ENCODE results near the gene OGG1.
"Not testable (repeated sequence)": the region's sequence is repeated elsewhere in the genome, so short reads cannot be mapped to it uniquely, and the experiment has no call there.

The OGG1 gene

DNA sequence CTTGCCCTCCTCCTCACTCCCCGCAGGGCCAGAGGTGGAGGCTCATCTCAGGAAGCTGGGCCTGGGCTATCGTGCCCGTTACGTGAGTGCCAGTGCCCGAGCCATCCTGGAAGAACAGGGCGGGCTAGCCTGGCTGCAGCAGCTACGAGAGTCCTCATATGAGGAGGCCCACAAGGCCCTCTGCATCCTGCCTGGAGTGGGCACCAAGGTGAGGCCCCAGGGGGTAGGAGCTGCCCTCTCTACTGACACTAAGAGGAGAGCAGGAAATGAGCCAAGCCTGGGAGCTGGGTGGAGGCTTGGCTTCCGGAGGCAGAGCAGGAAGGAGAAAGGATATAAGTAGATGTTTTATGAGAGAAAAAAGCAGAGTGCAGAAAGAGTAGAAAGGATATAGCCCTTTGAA is 4.9 kb downstream of the OGG1 start:
- DNase-seq: peak; percentile 43
- in situ Hi-C loops (cut with MboI; ENCODE audit: low pct_unique_long_range_greater_than_20kb, low sequenced_read_pairs): no loop called here

DNA sequence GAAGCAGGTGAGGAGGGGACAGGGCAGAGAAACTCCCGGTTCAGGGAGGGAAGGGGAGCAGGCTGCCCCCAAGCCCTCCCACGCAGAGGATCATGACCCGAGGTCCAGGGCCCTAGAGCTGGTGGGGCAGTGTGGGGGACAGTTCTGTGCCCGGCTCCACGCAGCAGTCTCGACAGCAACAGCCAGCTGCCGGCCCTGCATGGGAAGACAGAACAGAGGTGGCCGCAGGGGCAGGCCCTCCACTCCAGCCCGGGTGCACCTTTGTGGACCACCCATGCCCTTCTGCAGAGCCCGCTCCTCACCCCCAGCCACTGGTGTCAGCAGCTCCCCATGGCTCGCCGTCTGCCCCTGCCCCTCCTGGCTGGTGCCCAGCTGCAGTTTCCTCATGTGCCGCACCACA is 7.7 kb downstream of the OGG1 start:
- DNase-seq: no peak
- in situ Hi-C loops (cut with MboI; ENCODE audit: low pct_unique_long_range_greater_than_20kb, low sequenced_read_pairs): no loop called here

DNA sequence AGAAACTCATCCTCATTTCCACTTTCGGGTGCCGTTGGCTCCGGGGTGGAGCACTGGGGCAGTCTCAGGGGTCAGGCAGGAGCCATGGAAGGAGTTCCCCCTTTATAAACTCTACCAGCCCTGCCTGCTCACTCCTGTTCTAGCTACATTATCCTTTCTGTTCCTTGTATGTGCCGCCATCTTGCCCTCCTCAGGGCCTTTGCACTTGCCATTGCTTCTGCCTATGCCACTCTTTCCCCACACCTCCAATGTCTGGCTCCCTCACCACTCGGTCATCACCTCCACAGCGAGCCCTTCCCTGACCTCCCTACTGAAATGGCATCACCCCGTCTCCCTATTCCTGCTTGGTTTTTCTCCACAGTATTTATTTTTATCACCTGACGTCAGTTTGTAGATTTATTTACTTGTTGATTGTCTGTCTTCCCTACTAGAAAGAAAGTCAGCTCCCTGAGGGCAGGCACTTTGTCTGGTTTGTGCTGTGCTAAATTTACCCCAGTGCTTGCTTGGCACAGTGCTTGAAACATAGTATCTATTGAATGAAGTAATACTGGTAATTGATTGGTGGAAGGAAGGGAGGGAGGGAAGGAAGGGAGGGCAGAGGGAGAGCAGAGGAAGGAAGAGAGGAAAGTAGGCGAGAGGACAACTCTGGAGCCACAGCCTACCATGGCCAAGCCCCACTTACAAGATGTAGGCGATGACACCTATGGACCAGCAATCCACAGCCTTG is 11.2 kb downstream of the OGG1 start:
- in situ Hi-C loops (cut with MboI; ENCODE audit: low pct_unique_long_range_greater_than_20kb, low sequenced_read_pairs): no loop called here
- DNase-seq: no peak

- DNase-seq: no peak
- in situ Hi-C loops (cut with MboI; ENCODE audit: low pct_unique_long_range_greater_than_20kb, low sequenced_read_pairs): no loop called here
These were observed 12.2 kb downstream of the OGG1 start for GRCh38 chr3:9761919-9762318.

- in situ Hi-C loops (cut with MboI; ENCODE audit: low pct_unique_long_range_greater_than_20kb, low sequenced_read_pairs): no loop called here
- DNase-seq: no peak
These were observed 13.1 kb downstream of the OGG1 start for GRCh38 chr3:9762871-9763270.

DNA sequence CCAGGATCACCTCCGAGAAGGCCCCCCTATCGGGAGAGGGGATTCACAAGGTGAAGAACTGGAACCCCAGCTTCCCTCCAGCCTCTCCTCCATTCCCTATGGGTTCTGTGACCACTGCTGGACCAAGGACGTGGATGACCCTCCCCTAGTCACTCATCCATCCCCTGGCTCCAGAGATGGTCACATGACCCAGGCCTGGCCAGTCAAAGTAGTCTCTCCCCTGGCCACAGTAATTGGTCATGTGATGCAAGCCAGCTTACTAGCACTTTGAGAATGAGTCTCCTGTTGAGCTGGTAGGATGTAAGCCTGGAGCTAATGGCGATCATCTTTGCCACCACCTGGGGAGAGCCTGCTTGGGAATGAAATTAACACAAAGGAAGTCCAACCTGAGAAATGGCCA is 16.1 kb downstream of the OGG1 start:
- in situ Hi-C loops (cut with MboI; ENCODE audit: low pct_unique_long_range_greater_than_20kb, low sequenced_read_pairs): no loop called here
- no peak for DNase-seq

DNA sequence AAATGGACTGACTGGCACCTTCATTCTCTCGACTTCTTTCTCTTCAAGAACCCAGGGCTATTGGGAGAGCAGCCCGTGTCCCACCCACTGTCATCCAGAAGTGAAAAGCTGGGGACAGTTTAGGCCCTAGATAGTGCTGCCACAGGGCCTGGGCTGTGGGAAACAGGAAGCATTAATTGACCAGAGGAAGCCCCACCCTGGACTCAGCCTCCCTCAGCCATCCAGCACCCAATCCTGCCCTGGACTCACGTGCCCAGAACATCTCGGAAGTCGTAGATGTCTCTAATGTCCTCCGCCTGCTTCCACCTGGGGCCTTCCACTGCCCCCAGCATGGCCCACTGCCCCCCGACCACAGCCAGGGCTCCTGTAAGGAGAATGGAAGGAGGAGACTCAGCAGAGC is 17.7 kb downstream of the OGG1 start:
- in situ Hi-C loops (cut with MboI; ENCODE audit: low pct_unique_long_range_greater_than_20kb, low sequenced_read_pairs): no loop called here
- no peak for DNase-seq

GRCh38 chr3:9768141-9768775 is 18.5 kb downstream of the OGG1 start:
- in situ Hi-C loops (cut with MboI; ENCODE audit: low pct_unique_long_range_greater_than_20kb, low sequenced_read_pairs): no loop called here

GRCh38 chr3:9769012-9769411 is 19.3 kb downstream of the OGG1 start:
- in situ Hi-C loops (cut with MboI; ENCODE audit: low pct_unique_long_range_greater_than_20kb, low sequenced_read_pairs): no loop called here
- DNase-seq: no peak

More at GRCh38 chr3:9768141-9768775, 18.5 kb downstream of the OGG1 start:
- no peak for DNase-seq

- DNase-seq: no peak
- in situ Hi-C loops (cut with MboI; ENCODE audit: low pct_unique_long_range_greater_than_20kb, low sequenced_read_pairs): no loop called here
These were observed 19.9 kb downstream of the OGG1 start, which contains the start of gene CAMK1 for GRCh38 chr3:9769426-9770275. TSS of gene CAMK1 (minus strand) at chr3:9769947. CDS start at chr3:9767749, 2,198 bp downstream.

DNA sequence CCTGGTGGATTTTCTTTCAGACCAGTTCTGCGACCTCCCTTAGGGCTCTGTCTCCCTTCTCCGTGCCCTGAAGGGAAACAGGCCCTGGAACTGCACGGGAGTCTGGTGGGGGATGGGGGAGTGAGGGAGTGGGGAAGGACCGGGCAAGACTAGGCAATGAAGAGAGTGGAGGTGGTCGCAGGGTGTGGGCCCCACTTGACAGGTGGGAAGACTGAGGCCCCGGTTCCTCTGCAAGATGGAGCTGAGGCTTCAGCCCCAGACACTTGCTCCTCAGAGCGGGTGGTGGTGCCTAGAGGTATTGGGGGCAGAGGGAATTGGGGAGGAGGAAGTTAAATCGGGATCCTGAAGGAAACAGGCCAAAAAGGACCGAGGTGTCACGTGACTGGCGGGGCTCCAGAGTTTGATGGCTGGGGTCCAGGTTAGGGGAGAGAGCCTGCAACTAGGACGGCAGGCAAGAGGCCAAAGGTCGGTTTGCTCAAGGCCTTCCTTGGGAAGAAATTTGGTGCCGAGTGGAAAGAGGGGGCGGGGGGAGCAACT is 20.6 kb downstream of the OGG1 start:
- DNase-seq: no peak
- in situ Hi-C loops (cut with MboI; ENCODE audit: low pct_unique_long_range_greater_than_20kb, low sequenced_read_pairs): no loop called here

DNA sequence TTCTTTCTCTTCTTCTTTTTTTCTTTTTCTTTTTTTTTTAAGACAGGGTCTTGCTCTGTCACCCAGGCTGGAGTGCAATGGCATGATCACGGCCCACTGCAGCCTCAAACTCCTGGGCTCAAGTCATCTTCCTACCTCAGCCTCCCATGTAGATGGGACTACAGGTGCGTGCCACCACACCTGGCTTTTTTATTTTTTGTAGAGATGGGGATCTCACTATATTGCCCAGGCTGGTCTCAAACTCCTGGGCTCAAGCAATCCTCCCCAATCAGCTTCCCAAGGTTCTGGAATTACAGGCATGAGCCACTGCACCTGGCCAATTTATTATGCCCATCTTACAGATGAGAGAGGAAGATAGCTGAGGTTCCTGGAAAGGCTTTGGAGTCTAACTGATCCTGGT is 21.3 kb downstream of the OGG1 start:
- DNase-seq; in situ Hi-C loops (cut with MboI; ENCODE audit: low pct_unique_long_range_greater_than_20kb, low sequenced_read_pairs): not testable (repeated sequence)

- in situ Hi-C loops (cut with MboI; ENCODE audit: low pct_unique_long_range_greater_than_20kb, low sequenced_read_pairs): no loop called here
- DNase-seq: no peak
These were observed 27.3 kb downstream of the OGG1 start for GRCh38 chr3:9776896-9777693.

GRCh38 chr3:9777694-9778021 is 27.9 kb downstream of the OGG1 start:
- no peak for DNase-seq
- in situ Hi-C loops (cut with MboI; ENCODE audit: low pct_unique_long_range_greater_than_20kb, low sequenced_read_pairs): no loop called here

DNA sequence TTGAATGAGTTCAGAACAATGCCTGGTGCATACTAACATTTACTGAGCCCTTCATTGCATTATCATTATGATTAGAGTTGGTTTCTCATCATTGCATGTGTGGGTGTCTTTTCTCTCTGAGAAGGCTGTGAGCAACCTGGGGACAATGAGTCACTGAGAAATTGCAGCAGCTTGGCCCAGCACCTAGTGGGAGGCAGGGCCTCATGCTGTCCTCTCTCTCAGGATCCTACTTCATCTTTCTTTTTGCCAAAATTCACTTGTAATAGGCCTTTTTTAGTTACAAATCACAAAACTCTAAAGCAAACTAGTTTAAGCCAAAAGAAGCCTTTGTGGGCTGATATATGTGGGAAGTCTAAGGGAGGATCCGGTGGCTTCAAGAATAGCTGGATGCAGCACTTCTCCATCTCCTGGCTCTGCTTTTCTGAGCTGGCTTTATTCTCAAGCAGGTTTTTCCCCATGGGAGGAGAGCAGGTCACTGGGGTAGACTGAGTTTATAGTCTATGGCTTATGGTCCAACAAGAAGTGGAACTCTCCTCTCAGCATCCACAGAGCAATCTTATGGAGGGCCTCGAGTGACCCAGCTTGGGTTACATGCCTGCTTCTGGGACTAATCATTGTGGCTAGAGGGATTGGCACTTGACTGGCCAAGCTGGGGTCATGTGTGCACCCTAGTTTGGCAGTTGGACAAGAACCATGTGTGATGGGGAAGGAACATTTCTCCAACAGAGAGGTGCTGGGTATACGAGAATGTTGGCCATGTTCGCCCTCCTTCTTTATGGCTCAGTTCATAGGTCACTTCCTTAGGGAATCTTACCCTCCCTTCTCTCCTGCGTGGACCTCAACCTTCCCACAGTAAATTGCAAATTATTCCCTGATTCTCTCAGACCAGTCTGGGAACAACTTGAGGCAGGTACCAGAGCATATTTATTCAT is 28.7 kb downstream of the OGG1 start:
- in situ Hi-C loops (cut with MboI; ENCODE audit: low pct_unique_long_range_greater_than_20kb, low sequenced_read_pairs): no loop called here
- no peak for DNase-seq

- in situ Hi-C loops (cut with MboI; ENCODE audit: low pct_unique_long_range_greater_than_20kb, low sequenced_read_pairs): no loop called here
- peak; percentile 84 for DNase-seq
These were observed 29.4 kb downstream of the OGG1 start for GRCh38 chr3:9779075-9779593.

- peak; percentile 99 for DNase-seq
- in situ Hi-C loops (cut with MboI; ENCODE audit: low pct_unique_long_range_greater_than_20kb, low sequenced_read_pairs): no loop called here
These were observed 30.1 kb downstream of the OGG1 start for GRCh38 chr3:9779721-9780457.
